Vagina (tissue), 2 donors: ENCODE data around the gene B3GLCT.

ENCODE experiments used
- CTCF ChIP-seq, 3 experiments: fragments of 450-650 bp in 2 of 3; fragments of 200-600 bp in 1 of 3; sonication (generic) in 1 of 3; IDR thresholded peaks; one replicate each; pipeline ENCODE4 v1.5.1; 2017 to 2019; ENCODE audit warnings: antibody characterized with exemption in 3 of 3, mild to moderate bottlenecking in 2 of 3, moderate library complexity in 2 of 3
- POLR2A ChIP-seq, 2 donors: fragments of 450-650 bp; IDR thresholded peaks; one replicate each; pipeline ENCODE4 v1.6.1; 2017; ENCODE audit warnings: antibody characterized with exemption in 2 of 2, mild to moderate bottlenecking in 2 of 2, moderate library complexity in 2 of 2
- POLR2AphosphoS5 ChIP-seq, 2 donors: sonication (generic); formaldehyde crosslinking; IDR thresholded peaks; one replicate each; pipeline ENCODE4 v1.9.0; 2017; ENCODE audit warnings: antibody characterized with exemption in 2 of 2, mild to moderate bottlenecking in 2 of 2, low read depth in 1 of 2; ENCODE audit not compliant: insufficient read depth in 1 of 2

GRCh38 chr13:31246918-31247317 is 47.1 kb downstream of the B3GLCT start:
- TF ChIP-seq CTCF (IDR thresholded peaks at IDR 0.05) (no peak), POLR2A (IDR thresholded peaks at IDR 0.05) (no peak), POLR2AphosphoS5 (IDR thresholded peaks at IDR 0.05; ENCODE audit: insufficient read depth in 1 of 2, low read depth in 1 of 2) (no peak)
